T-helper 17 cell (primary cell): ENCODE results near the gene SPTB. TPM values are rescaled to one million over a fixed set of nuclear protein-coding genes. Genes with fewer than 3 reads are reported as not detected.

ENCODE experiments used
- ATAC-seq: fragments of 150-1000 bp; cut with Tn5 transposase; 2 replicates; pipeline ENCODE4 v1.10.0; 2021; ENCODE audit warnings: mild to moderate bottlenecking, moderate library complexity
- DNase-seq, 3 donors: peaks; one replicate each; pipeline versions ENCODE4 v3.0.0 to v3.0.0-alpha.2; 2020 to 2021
- H3K9me3 ChIP-seq: one replicate; pipeline ENCODE4 v1.7.0; 2013; ENCODE audit warnings: low read length, mild to moderate bottlenecking; ENCODE audit not compliant: control insufficient read depth, poor library complexity, severe bottlenecking
- H3K27ac Mint-ChIP-seq: one replicate; pipeline ENCODE4 v1.8.0; 2022; ENCODE audit warnings: mild to moderate bottlenecking, moderate library complexity, mixed read lengths
- H3K27me3 Mint-ChIP-seq: one replicate; pipeline ENCODE4 v1.8.0; 2022; ENCODE audit warnings: mixed read lengths
- H3K36me3 Mint-ChIP-seq: one replicate; pipeline ENCODE4 v1.8.0; 2022; ENCODE audit warnings: low read depth, mixed read lengths
- H3K4me1 Mint-ChIP-seq: one replicate; pipeline ENCODE4 v1.8.0; 2022; ENCODE audit warnings: mild to moderate bottlenecking, mixed read lengths
- H3K4me3 Mint-ChIP-seq: one replicate; pipeline ENCODE4 v1.8.0; 2022; ENCODE audit warnings: mild to moderate bottlenecking, moderate library complexity, mixed read lengths
- total RNA-seq, 4 donors: library from RNA in 2 of 4; stranded (reverse) in 2 of 4; gene quantifications; one replicate each; pipeline ENCODE4 v1.2.3 and lab custom pipeline; 2022 to 2026

SPTB gene
- total RNA-seq, 2 donors from 2014 or later: 0.40 to 8.4 TPM

GRCh38 chr14:64856529-64857445 is 22.9 kb downstream of the SPTB start:
- H3K36me3 Mint-ChIP-seq: peaks cover 2% of the 10 kb centered on the region
- no peak overlapping the region for H3K4me3 Mint-ChIP-seq
- H3K27ac Mint-ChIP-seq: no peak overlapping the region
- DNase-seq (no peak), ATAC-seq (no peak)
- peaks cover 5% of the 10 kb centered on the region for H3K4me1 Mint-ChIP-seq
- H3K27me3 Mint-ChIP-seq: peaks cover 59% of the 10 kb centered on the region
- no peaks in the 10 kb centered on the region for H3K9me3 ChIP-seq

GRCh38 chr14:64855721-64856528 is 23.8 kb downstream of the SPTB start:
- Mint-ChIP-seq H3K27ac (no peak overlapping the region), H3K4me3 (no peak overlapping the region), H3K36me3 (no peaks in the 10 kb centered on the region), H3K4me1 (peaks cover 5% of the 10 kb centered on the region), H3K27me3 (peaks cover 55% of the 10 kb centered on the region)
- ATAC-seq (no peak), DNase-seq (no peak)
- H3K9me3 ChIP-seq: no peaks in the 10 kb centered on the region

GRCh38 chr14:64850369-64851137 is 29.2 kb downstream of the SPTB start:
- Mint-ChIP-seq H3K4me1 (peaks cover 4% of the 10 kb centered on the region), H3K36me3 (peaks cover 6% of the 10 kb centered on the region), H3K4me3 (no peak overlapping the region), H3K27me3 (peaks cover 70% of the 10 kb centered on the region), H3K27ac (no peak overlapping the region)
- H3K9me3 ChIP-seq: no peaks in the 10 kb centered on the region
- ATAC-seq (no peak), DNase-seq (no peak)

- Mint-ChIP-seq H3K4me3 (no peak overlapping the region), H3K36me3 (peaks cover 6% of the 10 kb centered on the region), H3K27me3 (peaks cover 73% of the 10 kb centered on the region), H3K27ac (no peak overlapping the region), H3K4me1 (peaks cover 4% of the 10 kb centered on the region)
- no peak for DNase-seq
- no peaks in the 10 kb centered on the region for H3K9me3 ChIP-seq
- ATAC-seq: no peak
Observed at GRCh38 chr14:64849940-64850339, 29.8 kb downstream of the SPTB start.

DNA sequence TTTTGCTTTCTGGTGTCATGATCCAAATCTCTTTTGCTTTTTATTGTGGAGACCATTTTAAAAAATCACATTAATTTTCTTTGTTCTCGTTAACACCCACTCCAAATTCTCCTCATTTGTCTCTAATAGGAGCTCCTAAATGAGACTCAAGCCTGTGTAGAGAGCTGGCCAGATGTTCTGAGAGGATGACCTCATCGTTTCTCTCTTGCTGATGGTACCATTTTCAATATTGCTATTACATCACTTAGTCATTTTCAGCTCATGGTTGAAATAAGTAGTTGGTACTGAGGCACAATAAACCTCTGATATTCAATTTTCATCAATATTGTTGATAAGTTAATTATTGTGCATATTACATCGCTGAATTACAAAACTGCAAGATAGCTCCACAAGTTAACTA is 31.5 kb downstream of the SPTB start:
- ATAC-seq (no peak), DNase-seq (no peak)
- peaks cover 4% of the 10 kb centered on the region for H3K4me1 Mint-ChIP-seq
- no peak overlapping the region for H3K4me3 Mint-ChIP-seq
- no peak overlapping the region for H3K27ac Mint-ChIP-seq
- no peaks in the 10 kb centered on the region for H3K9me3 ChIP-seq
- H3K27me3 Mint-ChIP-seq: peaks cover 78% of the 10 kb centered on the region
- peaks cover 6% of the 10 kb centered on the region for H3K36me3 Mint-ChIP-seq

- no peak for ATAC-seq
- H3K36me3 Mint-ChIP-seq: peaks cover 6% of the 10 kb centered on the region
- H3K4me1 Mint-ChIP-seq: peaks cover 4% of the 10 kb centered on the region
- H3K9me3 ChIP-seq: no peaks in the 10 kb centered on the region
- peaks cover 79% of the 10 kb centered on the region for H3K27me3 Mint-ChIP-seq
- H3K4me3 Mint-ChIP-seq: no peak overlapping the region
- DNase-seq: no peak
- H3K27ac Mint-ChIP-seq: no peak overlapping the region
Observed at GRCh38 chr14:64846319-64846718, 33.4 kb downstream of the SPTB start.

- Mint-ChIP-seq H3K27me3 (peaks cover 79% of the 10 kb centered on the region), H3K36me3 (peaks cover 6% of the 10 kb centered on the region), H3K4me1 (peaks cover 4% of the 10 kb centered on the region)
Observed at GRCh38 chr14:64845878-64846277, 33.8 kb downstream of the SPTB start.

GRCh38 chr14:64844969-64845536 is 34.7 kb downstream of the SPTB start:
- no peak for DNase-seq
- H3K4me3 Mint-ChIP-seq: no peak overlapping the region
- H3K27ac Mint-ChIP-seq: no peak overlapping the region
- peaks cover 4% of the 10 kb centered on the region for H3K4me1 Mint-ChIP-seq
- peaks cover 80% of the 10 kb centered on the region for H3K27me3 Mint-ChIP-seq
- ATAC-seq: no peak
- H3K9me3 ChIP-seq: no peaks in the 10 kb centered on the region
- H3K36me3 Mint-ChIP-seq: peaks cover 3% of the 10 kb centered on the region

More at GRCh38 chr14:64845878-64846277, 33.8 kb downstream of the SPTB start:
- no peak for DNase-seq
- Mint-ChIP-seq H3K4me3 (no peak overlapping the region), H3K27ac (no peak overlapping the region)
- no peaks in the 10 kb centered on the region for H3K9me3 ChIP-seq
- ATAC-seq: no peak

- no peak overlapping the region for H3K27ac Mint-ChIP-seq
- H3K36me3 Mint-ChIP-seq: peaks cover 3% of the 10 kb centered on the region
- H3K27me3 Mint-ChIP-seq: peaks cover 78% of the 10 kb centered on the region
- H3K4me3 Mint-ChIP-seq: no peak overlapping the region
- ATAC-seq (no peak), DNase-seq (no peak)
- H3K9me3 ChIP-seq: no peaks in the 10 kb centered on the region
- H3K4me1 Mint-ChIP-seq: peaks cover 4% of the 10 kb centered on the region
Observed at GRCh38 chr14:64844272-64844671, 35.4 kb downstream of the SPTB start.

DNA sequence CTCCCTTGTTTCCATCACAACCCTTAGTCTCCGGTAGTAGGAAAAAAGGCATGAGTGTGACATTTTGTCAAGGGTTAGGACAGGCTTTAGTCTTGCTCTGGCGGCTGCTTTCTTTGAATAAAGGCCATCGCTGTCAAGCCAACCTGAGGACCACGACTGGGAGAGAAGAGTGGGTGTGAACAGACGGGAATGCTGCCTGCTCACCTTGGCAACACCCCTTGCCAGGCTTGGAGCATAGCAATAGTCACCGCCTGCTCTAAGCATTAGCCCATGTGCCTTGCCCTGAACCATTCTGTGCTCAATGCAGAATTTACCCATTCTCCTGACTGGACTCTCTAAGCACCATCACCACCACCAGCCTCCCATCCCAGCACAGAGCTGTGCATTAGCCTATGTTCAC is 36.2 kb downstream of the SPTB start:
- DNase-seq (no peak), ATAC-seq (no peak)
- Mint-ChIP-seq H3K36me3 (peaks cover 3% of the 10 kb centered on the region), H3K27me3 (peaks cover 78% of the 10 kb centered on the region), H3K27ac (no peak overlapping the region), H3K4me1 (peaks cover 4% of the 10 kb centered on the region), H3K4me3 (no peak overlapping the region)
- no peaks in the 10 kb centered on the region for H3K9me3 ChIP-seq

DNA sequence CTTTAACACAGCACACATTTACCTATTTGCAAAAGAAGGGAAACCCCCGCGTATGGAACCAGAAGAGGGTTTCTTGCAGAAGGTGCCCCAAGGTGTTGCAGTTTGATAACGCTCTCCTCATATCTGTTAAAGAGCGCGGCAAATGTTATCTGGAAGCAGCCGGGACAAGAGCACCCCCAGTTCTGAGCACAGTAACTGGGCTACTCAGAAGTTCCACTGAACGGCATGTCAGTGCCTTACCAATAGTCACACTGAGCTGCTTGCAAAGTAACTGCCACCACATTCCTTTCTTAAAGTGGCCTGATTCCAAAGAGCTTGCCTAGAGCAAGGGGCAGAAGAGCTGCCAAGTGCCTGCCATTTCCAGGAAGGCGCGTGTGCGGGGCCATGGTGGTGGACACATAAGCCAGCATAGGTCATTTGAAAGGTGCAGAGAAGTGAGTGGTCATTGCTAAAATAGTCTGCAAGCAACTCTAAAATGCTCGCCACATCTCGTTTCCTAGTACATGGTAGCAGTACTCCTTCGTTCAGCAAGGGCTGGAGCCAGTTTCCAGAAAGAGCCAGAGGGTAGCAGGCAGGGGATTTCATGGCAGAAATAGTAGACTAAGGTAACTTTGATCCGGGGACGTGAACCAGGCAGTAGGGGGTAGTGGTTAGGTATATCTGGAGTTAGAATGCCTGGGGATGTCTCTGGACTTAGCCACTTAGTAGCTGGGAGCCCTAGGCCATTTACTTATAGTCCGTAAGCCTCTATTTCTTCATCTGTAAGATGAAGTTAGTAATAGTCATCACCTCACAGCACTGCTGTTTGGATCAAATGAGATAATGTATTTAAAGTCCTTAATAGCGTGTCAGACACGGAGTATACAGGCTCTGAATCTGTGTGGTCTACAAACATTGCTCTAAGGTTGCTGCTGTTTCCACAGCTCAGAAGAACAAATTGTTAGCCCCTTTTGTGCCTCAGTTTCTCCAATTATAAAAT is 37.6 kb downstream of the SPTB start:
- H3K27me3 Mint-ChIP-seq: peaks cover 76% of the 10 kb centered on the region
- H3K4me3 Mint-ChIP-seq: no peak overlapping the region
- ATAC-seq: no peak
- no peak overlapping the region for H3K27ac Mint-ChIP-seq
- H3K36me3 Mint-ChIP-seq: no peaks in the 10 kb centered on the region
- no peak for DNase-seq
- H3K4me1 Mint-ChIP-seq: peaks cover 2% of the 10 kb centered on the region
- H3K9me3 ChIP-seq: no peaks in the 10 kb centered on the region

GRCh38 chr14:64841121-64841651 is 38.5 kb downstream of the SPTB start:
- DNase-seq (no peak), ATAC-seq (no peak)
- Mint-ChIP-seq H3K36me3 (no peaks in the 10 kb centered on the region), H3K27me3 (peaks cover 78% of the 10 kb centered on the region), H3K27ac (no peak overlapping the region), H3K4me3 (no peak overlapping the region), H3K4me1 (peaks cover 2% of the 10 kb centered on the region)
- no peaks in the 10 kb centered on the region for H3K9me3 ChIP-seq
